Activated CD8-positive, alpha-beta memory T cell treated with anti-CD3 and anti-CD28 coated beads for 48 hours (primary cell): ENCODE measurements around the gene OPCML.

Experiments used
- DNase-seq, 3 experiments: peaks; one replicate each; pipeline ENCODE4 v3.0.0-alpha.2; 2020; ENCODE audit warnings: low read depth in 2 of 3, low spot score in 2 of 3

Gene OPCML

DNA sequence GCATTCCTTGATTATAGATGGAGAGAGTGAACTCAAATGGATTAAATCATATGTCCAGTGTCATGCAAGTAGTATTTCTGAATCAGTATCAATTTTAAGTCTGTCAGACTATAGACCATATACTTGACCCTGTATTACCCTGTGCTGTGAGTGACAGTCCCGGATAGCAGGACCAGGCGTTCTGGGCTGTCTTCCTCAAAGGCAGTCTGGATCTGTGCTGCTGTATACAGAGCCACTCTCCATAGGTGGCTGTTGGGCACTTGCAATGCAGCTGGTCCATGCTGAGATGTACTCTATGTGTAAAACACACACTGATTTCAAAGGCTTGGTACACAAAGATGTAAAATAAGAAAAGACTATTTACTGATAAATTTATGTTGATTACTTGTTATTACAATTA is 294.3 kb downstream of the OPCML start:
- DNase-seq = no peak

DNA sequence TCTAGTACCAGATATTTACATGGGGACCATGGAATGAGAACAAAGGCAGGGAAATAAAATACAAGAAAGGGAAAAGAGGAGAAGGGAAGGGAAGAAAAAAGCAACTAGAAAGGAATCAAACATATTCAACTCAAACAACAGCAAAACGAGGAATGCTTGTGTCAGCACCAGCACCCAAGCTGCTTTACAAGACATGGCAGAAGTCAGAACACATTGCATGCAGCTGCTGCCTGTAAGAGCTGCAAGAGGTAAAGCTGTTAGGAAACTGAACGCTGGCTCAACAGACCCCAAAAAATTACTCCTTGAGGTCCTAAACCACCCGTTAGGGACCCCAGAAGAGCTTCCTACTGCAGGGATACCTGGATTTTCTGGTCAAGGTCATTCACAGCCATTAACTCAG is 296.9 kb downstream of the OPCML start:
- no peak for DNase-seq

DNA sequence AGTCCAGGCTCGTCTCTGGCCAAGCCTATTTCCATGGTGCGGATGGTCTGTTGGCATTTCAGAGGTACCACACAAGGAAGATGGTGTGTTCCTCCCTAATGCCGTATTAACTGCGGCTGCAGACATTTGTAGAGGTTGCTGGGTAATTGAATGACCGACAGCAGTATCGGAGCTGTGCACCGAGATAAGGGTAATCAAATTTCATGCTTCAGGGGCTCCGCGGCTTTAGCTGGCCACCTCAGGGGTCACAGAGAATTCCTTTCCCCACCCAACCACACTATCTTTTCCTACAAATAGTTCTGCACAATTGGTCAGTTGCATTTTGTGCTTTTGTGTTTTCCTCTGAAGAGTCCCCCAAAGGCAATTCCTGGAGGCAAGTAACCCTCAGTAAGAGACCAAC is 297.4 kb downstream of the OPCML start:
- DNase-seq = no peak

DNA sequence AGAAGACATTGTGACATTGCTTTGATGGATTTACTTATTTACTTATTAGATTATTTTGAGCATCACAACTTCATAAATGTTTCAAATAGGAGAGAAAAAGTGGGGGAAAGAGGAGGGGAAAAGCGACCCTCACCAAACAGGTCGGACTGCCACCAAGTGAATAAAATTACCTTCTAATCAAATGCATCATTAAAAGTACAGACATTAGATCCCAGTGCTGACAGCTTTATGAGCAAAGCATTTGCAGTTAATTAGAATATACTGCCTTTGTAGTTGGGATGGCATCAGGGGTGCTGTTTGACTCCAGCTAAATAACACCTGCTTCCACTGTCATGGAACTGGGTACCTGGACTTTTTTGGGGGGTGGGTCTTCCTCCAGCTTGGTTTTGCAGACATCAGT is 299.6 kb downstream of the OPCML start:
- no peak for DNase-seq

DNA sequence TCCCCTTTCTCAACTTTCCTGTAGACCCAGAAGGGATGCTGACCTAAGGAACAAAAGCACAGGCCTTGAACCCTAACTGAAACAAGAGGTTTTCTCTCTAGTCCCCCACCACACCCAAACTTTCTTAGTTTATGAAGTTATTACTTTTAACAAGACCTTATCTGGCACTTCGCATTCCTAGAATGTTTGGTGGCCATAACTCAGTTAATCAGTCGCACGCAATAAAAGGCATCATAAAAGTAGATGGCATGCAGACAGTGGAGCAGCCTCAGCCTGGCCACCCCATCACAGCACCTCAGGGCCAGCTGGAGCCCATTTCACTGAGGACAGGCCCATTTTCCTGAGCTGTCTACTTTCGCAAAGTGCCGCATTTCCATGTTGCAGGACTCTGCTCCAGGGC is 301.9 kb downstream of the OPCML start:
- DNase-seq = no peak

DNA sequence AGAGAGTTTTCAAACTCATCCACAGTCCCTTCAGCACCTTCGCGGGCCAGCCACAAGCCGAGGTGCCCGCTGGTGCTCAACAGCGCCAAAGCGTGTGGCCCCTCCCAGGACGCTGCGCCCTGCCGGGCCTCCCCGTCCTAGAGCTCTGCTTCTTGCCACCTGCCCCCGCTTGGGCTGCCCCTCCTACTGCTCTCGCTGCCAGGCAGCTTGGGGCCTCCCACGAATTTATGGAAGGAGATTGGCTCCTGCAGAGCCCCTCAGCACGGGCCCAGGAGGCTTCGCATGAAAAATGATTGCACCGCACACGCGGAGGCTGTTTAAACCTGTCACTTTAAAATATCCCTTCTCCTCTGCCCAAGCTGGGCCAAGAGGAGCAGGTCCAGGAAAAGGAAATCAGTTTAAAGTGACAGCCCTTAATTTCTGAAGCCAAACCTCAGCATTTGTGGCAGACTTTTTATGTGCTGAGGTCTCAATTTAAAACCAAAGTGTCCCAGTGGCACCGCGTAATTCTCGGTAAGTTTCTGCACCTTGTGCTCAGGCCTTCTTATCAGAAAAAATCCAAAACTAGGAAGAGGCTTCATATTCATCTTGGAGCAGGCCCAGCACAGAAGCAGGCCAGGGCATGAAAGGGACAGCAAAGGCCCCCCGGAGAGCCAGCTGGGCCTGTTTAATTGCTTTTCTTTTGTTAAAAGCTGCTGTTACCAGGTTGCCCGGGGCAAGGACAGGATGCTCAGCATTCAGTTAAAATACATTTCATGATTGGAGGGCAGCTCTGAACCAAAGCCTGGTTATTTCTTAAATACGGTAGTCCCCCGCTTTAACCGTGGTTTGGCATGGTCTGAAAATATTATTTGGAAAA is 303.6 kb downstream of the OPCML start:
- no peak for DNase-seq

DNA sequence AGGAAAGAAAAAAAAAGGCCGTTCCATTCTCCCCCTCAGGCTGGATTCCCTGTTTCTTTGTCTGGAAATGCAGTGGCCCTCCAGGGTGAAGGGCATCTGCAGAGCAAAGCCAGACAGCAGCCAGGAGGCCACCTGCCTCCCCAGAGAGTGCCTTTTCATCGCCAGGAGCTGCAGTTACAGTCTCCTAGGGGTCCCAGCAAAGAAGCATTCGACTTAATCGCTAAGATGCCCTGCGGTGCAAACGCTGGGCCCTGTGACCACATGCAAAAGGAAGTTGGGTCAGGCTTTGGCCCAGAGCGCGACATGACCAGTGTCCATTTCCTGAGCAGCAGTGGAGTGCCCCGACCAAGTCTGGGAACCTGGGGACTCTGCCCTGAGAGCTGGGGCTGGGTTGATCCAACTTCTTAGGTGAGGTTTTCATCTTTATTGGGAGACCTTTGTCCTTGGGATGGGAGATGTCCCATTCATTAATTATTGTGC is 304.6 kb downstream of the OPCML start:
- DNase-seq = no peak

DNA sequence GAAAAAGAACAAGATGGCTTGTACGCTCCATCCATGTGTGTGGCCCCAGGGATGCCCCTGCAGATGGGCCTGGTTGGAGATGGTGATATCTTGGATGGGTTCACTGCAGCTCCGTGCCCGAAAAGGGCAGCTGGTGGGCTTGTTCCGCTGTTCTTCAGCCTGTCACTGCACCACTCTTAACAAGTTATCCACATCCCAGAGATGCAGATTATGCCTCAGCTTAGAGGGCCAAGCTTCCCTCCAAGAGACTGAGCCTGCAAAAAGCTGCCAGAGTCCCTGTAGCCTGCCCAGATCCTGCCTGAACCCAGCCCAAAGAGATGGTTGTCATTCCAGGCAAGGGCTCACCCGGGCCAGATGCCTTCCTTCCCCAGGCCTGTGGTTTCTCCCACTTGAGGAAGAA is 308.0 kb downstream of the OPCML start:
- DNase-seq = no peak

DNA sequence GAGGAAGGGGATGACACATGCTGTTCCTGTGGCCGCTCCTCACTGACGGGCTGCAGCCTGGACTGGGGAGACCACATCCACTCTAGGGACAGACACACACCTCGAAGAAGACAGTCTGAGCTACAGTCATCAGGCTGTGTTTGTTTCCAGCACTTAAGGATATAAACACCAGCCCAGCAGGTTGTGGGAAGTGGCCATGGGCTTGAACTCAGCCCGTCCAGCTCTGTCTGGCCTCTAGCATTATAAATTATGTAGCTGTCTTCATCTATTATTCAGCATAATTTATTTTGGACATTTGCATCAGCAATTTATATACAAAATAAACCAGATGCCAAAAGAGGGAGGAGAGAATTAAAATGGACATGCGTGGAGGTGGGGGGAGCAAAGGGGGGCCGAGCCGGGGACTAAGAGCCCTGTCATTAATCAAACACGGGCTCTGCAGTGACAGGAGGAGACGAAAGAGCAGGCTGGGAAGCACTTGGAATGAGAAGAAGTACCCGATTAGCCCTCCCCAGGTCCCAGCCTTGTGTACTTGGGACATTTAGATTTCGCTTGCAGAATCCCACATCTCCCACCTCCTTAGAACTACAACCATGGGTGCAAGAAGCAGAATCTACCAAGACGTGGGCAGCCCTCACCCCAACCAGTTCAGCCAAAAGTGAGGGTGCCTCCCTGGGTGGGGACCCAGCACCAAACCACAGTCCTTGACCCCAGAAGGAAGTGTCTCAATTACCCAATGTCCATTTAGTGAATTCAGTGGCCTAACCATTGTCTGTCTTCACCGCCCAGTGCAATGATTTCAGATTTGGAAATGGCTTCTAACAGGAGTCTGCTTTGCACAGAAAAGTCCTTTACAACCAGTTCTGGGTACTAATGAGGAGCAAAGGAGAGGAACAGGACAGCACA is 309.6 kb downstream of the OPCML start:
- no peak for DNase-seq

DNA sequence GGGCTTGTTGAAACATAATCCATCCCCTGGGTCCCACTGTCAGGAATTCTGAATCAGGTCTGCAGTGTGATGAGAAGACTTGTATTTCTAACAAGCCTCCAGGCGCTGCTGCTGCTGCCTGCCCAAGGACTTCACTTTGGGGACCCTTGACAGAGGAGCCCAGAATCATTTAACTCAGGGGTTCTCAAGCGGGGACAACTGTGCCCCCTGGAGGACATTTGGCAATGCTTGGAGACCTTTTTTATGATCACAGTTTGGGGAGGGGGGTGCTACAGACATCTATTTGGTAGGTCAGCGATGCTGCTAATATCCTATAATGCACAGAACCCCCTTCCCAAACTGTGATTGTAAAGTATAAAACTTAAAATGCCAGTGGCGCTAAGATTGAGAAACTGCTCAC is 312.8 kb downstream of the OPCML start:
- DNase-seq = no peak

DNA sequence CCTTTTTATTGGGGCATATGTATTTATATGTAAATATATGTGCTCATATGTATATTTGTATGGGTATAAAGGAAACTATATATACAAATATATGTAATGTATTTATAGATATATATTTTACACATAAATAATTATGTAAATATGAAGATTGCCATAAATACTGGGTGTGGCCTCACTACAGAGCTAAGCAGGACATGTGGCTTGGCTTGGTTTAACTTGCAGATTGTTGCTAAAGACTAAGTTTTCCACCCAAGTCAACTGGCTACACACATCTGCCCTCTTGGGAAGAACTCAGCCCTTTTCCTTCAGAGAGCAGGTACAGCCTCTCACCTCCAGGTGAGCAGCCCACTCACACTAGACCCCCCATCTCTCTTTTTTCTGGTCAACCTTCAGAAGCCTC is 315.5 kb downstream of the OPCML start:
- DNase-seq = no peak

DNA sequence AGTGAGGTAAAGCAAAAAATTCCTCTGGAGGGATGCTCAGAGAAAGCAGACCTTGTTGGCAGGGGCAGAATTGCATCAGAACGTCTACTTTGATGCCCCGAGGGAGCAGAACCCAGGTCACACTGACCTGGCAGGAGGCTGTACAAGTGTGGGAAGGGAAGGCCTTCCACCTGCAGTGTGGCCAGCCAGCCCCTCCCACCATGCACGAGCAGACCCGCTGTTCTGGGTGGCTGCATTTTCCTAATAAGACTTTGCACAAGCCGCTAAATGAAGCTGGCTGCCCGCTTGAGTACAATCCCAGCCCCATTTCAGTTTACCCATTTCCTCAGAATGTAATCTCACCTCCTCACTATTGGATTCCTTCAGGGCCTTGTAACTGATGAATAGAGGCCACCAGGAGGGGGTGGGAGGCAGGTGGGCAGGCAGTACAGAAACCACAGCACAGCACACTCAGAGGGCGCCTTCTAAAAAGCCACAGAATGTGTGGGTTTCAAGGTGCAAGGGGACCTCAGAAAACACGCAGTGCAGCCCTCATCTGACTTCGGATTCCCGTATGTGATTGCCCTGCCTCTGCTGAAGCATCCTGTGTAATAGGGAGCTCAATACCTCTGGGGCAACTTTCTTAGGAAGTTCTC is 316.6 kb downstream of the OPCML start:
- DNase-seq = no peak

DNA sequence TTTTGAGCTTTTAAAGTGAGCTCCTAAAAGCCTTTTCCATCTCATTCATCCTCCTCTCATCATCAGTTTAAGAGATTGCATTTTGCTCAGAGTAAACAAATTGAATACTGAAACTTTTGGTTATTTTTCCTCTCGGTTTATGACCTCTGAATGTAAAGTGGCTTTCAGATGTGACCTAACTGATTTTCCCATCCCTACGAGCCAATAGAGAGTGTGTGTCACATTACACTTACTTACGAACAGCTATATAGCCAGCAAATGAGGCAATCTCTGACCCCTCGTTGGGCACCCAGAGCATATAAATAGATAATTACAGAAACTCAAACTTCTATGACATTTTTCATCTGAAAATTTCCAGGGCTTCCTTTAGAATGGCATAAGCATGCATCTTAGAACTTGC is 317.7 kb downstream of the OPCML start:
- DNase-seq = no peak

DNA sequence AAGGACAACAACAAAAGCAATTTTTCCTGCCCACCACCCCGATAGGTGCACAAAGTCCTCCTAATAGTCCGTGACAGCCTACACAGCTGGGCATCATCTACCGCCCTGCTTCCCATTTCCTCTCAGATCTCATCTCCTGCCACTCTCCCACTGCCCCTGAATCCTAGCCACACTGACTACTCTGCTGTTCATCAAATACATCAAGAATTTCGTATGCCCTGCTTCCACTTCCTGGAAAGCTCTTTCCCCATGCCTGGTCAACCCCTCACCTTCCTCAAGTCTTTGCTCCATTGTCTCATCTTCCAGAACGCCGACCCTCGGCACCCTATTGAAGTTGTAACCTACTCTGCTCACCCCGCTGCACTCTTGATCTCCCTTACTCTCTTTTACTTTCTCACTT is 320.1 kb downstream of the OPCML start:
- DNase-seq = no peak

DNA sequence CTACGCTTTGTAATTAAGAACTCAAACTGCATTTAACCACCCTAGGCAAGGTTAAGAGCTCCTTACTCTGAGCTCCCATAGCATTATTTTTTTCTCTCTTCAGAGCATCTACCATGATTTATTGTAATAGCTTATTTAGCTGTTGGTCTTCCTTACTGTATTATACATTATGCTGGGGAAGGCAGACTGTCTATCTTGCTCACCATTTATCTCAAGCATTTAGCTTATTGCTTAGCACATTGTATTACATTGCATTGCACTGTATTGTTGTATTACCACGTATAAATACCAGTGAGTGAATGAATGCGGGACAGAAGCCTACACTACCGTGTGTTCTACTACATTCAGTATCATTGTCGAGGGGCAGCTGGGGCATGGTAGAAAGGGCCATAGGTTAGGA is 324.3 kb downstream of the OPCML start:
- no peak for DNase-seq

DNA sequence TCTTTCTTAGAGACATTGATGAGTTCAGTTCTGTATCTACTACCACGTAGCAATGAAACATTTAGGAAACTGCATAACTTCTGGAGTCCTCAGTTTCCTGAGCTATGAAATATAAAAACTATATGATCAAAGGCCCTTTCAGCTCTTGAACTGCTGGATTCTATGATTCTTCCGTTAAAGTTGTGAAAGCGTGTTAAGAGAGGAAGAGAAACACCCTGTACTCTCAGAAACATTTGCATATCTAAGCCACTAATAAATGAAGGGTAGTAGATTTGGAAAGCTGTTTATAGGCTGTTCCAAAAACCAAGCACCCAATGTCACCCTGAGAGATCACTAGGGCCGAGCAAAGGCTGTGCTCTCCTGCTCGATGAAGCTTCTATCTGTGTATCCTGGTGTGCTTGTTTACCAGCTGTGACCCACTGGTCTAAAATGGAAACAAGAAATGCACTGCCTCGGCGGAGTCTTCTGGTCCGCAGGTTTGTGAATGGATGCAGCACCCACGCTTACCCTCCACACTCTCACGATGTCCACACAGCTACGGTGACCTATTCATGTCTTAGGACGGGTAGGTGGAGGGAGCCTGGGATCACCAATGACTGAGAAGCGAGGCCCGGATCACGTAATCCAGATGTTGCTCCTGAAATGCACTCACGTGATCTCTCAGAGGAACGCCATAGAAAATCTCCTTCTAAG is 325.8 kb downstream of the OPCML start:
- no peak for DNase-seq

DNA sequence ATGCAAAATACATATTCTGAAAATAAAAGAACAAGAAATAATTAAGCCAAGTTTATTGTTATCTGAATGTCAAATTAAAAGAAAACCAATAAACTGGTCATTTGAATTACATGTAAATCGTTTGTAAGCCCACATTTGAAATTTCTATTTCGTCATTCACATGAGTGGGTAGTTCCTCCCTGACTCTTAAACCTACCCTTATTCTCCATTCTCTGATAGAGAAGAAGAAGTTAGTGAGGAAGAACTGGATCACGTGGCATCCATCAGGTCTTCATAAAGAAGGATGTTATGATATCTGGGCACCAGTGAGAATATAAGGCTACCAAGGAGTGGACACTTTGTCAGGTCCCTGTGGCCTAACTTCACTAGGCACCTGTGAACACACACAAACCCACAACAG is 328.1 kb downstream of the OPCML start:
- DNase-seq = no peak

DNA sequence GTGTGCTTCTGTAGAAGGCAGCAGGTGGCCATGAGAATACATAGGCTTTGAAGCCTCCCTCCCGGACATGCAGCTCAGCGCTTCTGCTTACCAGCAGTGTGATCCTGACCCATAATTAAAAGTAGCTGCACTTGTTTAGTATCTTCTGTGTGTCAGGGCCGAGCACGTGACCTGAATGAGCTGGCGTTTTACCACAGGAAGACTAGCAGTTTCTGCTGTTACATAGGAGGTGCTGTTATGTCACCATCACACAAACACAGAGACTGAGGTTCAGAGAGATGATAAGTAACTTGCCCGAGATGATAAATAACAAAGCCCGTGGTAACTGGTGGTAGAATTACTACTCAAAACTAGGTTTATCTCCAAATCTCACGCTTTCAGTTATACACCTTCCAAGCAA is 329.5 kb downstream of the OPCML start:
- no peak for DNase-seq

DNA sequence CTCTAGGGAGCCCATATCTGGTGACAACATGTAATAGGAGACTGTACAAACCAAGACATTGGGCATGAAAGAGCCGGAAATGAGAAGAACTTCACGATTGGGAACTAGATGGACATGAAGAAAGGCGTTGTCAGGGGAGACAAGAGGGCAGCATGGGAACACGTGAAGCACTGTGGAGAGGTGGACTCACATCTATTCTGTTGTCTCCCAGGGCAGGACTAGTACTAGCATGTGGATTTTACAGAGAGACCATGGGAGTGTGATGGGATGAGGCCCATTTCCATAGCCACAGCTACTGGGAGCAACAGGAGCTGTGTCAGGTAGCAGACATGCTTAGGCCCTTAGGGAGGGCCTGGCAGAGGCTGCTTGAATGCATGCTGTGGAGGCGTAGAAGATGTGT is 333.9 kb downstream of the OPCML start:
- DNase-seq = no peak

DNA sequence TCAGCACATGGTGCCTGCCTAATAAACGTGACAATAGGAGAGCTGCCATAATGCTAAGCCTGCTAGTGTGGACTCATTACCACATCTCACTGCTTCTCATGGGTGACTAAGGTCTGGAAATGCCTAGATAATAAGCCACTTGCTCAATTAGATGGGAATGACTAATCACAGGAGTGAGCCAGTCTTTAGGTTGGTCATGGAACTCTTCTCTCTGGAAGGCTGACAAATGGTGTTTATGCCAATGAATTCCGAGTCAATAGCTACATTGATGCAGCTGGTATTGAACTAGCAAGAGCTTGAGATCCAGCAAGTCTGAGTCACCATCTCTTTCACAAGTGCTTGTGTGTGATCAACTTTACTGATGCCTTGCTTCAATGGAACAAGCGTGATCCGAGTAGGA is 334.9 kb downstream of the OPCML start:
- DNase-seq = no peak

DNA sequence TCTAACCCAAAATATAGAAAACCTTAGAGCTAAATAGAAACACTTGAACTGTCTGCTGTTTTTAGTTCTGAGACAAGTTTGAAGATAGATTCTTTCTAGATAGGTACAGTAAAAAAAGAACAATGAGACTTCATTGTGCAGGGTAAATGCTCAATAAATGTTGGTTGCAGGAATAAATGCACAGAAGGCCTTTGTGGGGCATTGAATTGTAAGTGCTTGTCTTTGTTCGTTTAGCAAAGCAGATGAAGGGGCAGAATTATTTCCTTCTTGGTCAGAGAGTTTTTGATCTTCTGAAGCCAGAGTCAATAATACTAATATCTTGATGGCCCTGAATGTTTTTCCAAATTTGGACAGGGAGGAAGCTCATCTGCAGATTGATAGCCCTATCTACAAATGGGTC is 340.4 kb downstream of the OPCML start:
- no peak for DNase-seq
